Kidney (tissue), 14 donors: ENCODE results near the gene CYSTM1. TPM values are rescaled to one million over a fixed set of nuclear protein-coding genes. Genes with fewer than 3 reads are reported as not detected.

ENCODE experiments used
- DNase-seq, 5 donors: peaks; one replicate each; pipeline ENCODE4 v3.0.0-alpha.2; 2013 to 2020
- FAIRE-seq: peaks from 2 replicates; lab custom pipeline; 2012; peaks lifted over from hg19 to GRCh38; lab: Jason Lieb, UNC
- H3K27ac ChIP-seq, 2 donors: one replicate each; pipeline ENCODE4 v1.7.0; 2013; ENCODE audit warnings: low read depth in 2 of 2, low read length in 2 of 2, inconsistent platforms in 1 of 2
- H3K27me3 ChIP-seq: one replicate; pipeline ENCODE4 v1.7.1; 2013; ENCODE audit warnings: low read length, inconsistent platforms; ENCODE audit not compliant: control insufficient read depth, insufficient read depth
- H3K36me3 ChIP-seq, 3 donors: one replicate each; pipeline versions ENCODE4 v1.7.0 to v1.7.1; 2013; ENCODE audit warnings: low read length in 3 of 3, control low read depth in 1 of 3, inconsistent platforms in 1 of 3; ENCODE audit not compliant: insufficient read depth in 3 of 3, control insufficient read depth in 2 of 3
- H3K4me1 ChIP-seq, 3 donors: one replicate each; pipeline versions ENCODE4 v1.7.0 to v1.7.1; 2013; ENCODE audit warnings: low read length in 3 of 3, inconsistent platforms in 1 of 3, low read depth in 1 of 3; ENCODE audit not compliant: control insufficient read depth in 2 of 3, insufficient read depth in 2 of 3
- H3K4me3 ChIP-seq, 3 donors: one replicate each; pipeline versions ENCODE4 v1.7.0 to v1.8.1; 2013; ENCODE audit warnings: low read length in 3 of 3, control low read depth in 1 of 3, inconsistent platforms in 1 of 3
- H3K9ac ChIP-seq, 3 donors: one replicate each; pipeline versions ENCODE4 v1.7.0 to v1.7.1; 2013; ENCODE audit warnings: low read length in 3 of 3, control low read depth in 1 of 3, inconsistent platforms in 1 of 3
- H3K9me3 ChIP-seq, 3 donors: one replicate each; pipeline versions ENCODE4 v1.7.0 to v1.7.1; 2013; ENCODE audit warnings: low read length in 3 of 3, control low read depth in 1 of 3, inconsistent platforms in 1 of 3; ENCODE audit not compliant: control insufficient read depth in 2 of 3, insufficient read depth in 1 of 3
- CTCF ChIP-seq: IDR thresholded peaks from 3 replicates; pipeline ENCODE4 v1.5.1; 2012; ENCODE audit warnings: mild to moderate bottlenecking, moderate library complexity, borderline replicate concordance; ENCODE audit not compliant: insufficient read depth; ENCODE audit errors: extremely low read depth
- intact Hi-C: fragments of 100-400 bp; cut with DNase I; formaldehyde crosslinking; loops from one replicate; pipeline ENCODE4 v1.11.1; 2022
- polyA plus RNA-seq: library from polyadenylated mRNA; stranded (reverse); fragments of 350-450 nt; fragmentation: Illumina TruSeq; extraction: RNeasy Lipid Tissue Mini Kit (QIAGEN cat#74804); gene quantifications from one replicate; pipeline ENCODE4 v1.2.3, GENCODE V29; 2014; ENCODE audit warnings: low read depth, low replicate concordance; ENCODE audit not compliant: insufficient read depth
- total RNA-seq: library from RNA; stranded (reverse); fragmentation: NEBNext Ultra II Directional; extraction: Animal tissue kit (Norgen Biotek cat#: 25700); gene quantifications from one replicate; pipeline ENCODE4 v1.2.1, GENCODE V29; 2021
- donor health status: control.
- donor health status: control.
- donor health status: control.
- donor health status: control.
- donor health status: control.
- donor health status: DM: yes; HTN: yes; CAD: no.
- donor health status: Normal renal cell carcinoma (clear cell type).

The CYSTM1 gene
- total and polyA plus RNA-seq, 2 donors from 2014 or later, result 157 to 485 TPM

GRCh38 chr5:140220698-140221064 is 45.7 kb downstream of the CYSTM1 start:
- Histone ChIP-seq H3K4me1 (peaks cover 0 to 75% (median 72%) of the 10 kb centered on the region in 3 donors), H3K36me3 (no peaks in the 10 kb centered on the region), H3K9me3 (no peaks in the 10 kb centered on the region), H3K4me3 (peak overlapping the region in 1 of 3 donors; percentile 3), H3K27ac (peak overlapping the region; percentile 90 to 92), H3K9ac (peak overlapping the region in 1 of 3 donors; percentile 22), H3K27me3 (no peaks in the 10 kb centered on the region)
- intact Hi-C loops, result no loop called here
- FAIRE-seq (no peak), DNase-seq (no peak)
- TF ChIP-seq CTCF, result no peak

GRCh38 chr5:140221697-140222223 is 46.8 kb downstream of the CYSTM1 start:
- Histone ChIP-seq H3K36me3 (no peaks in the 10 kb centered on the region), H3K4me3 (no peak overlapping the region), H3K27me3 (no peaks in the 10 kb centered on the region), H3K9ac (peak overlapping the region in 1 of 3 donors; percentile 4), H3K27ac (peak overlapping the region; percentile 64 to 80), H3K4me1 (peaks cover 0 to 71% (median 67%) of the 10 kb centered on the region in 3 donors), H3K9me3 (no peaks in the 10 kb centered on the region)
- no peak for TF ChIP-seq CTCF
- no peak for FAIRE-seq
- intact Hi-C loops, result no loop called here
- no peak for DNase-seq

DNA sequence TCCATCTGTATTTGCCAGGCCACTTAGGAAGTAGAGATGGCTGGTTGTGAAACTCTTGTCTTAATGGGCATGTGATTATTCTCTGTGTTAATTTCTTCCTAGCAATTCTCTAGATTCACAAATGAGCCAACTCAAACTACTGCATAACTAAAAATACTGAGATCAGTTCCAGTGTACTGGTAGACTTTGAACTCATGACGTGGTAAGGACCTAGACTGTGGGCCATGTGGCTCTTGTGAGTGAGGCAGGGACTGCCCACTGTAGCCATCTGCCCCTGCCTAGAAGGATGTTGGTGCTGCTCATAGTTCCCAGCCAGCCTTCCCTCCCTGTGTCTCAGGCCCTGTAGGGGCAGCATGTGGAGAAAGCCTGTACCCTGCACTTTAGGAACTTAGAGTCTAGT is 47.4 kb downstream of the CYSTM1 start:
- no peaks in the 10 kb centered on the region for H3K27me3 ChIP-seq
- no peak for DNase-seq
- TF ChIP-seq CTCF, result no peak
- H3K27ac ChIP-seq, result peak overlapping the region; percentile 64 to 80
- H3K9ac ChIP-seq, result no peak overlapping the region
- no peak for FAIRE-seq
- H3K4me1 ChIP-seq, result peaks cover 0 to 68% (median 64%) of the 10 kb centered on the region in 3 donors
- no peaks in the 10 kb centered on the region for H3K36me3 ChIP-seq
- intact Hi-C loops, result no loop called here
- no peaks in the 10 kb centered on the region for H3K9me3 ChIP-seq
- H3K4me3 ChIP-seq, result no peak overlapping the region

GRCh38 chr5:140223567-140223966 is 48.6 kb downstream of the CYSTM1 start:
- no peak overlapping the region for H3K4me3 ChIP-seq
- H3K27me3 ChIP-seq, result no peaks in the 10 kb centered on the region
- intact Hi-C loops, result no loop called here
- no peaks in the 10 kb centered on the region for H3K9me3 ChIP-seq
- peak overlapping the region; percentile 2 to 51 for H3K27ac ChIP-seq
- no peak for DNase-seq
- no peak for TF ChIP-seq CTCF
- FAIRE-seq, result no peak
- no peak overlapping the region for H3K9ac ChIP-seq
- peaks cover 0 to 59% (median 54%) of the 10 kb centered on the region in 3 donors for H3K4me1 ChIP-seq
- H3K36me3 ChIP-seq, result no peaks in the 10 kb centered on the region
